GM12878 (cell line): Measurements from ENCODE around the gene IL22. TPM values are rescaled to one million over a fixed set of nuclear protein-coding genes. Genes with fewer than 3 reads are reported as not detected.

ENCODE experiments used
- ATAC-seq: fragments of 200-7000 bp; cut with Tn5 transposase; 3 replicates; pipeline ENCODE4 v1.9.1; 2020; ENCODE audit warnings: mild to moderate bottlenecking, moderate library complexity
- BruUV-seq: library from RNA; stranded (reverse); fragments of 400-500 nt; replicated peaks from 2 replicates; lab custom pipeline; 2021; lab: Mats Ljungman, UMichigan
- CTCF ChIA-PET: fragments of 300-600 bp; sonication (Branson Sonifier 250); formaldehyde crosslinking; extraction: SDS; loops from one replicate; lab custom pipeline; 2021; ENCODE audit warnings: inconsistent platforms; lab: Yijun Ruan, JAX
- POLR2A ChIA-PET: fragments of 350-600 bp; formaldehyde crosslinking; extraction: SDS; loops from one replicate; lab custom pipeline; 2021; ENCODE audit warnings: inconsistent platforms; lab: Charles Lee
- RAD21 ChIA-PET: fragments of 300-600 bp; sonication (Branson Sonifier 250); formaldehyde crosslinking; loops from one replicate; lab custom pipeline; 2023; ENCODE audit warnings: antibody characterized with exemption; ENCODE audit not compliant: unreplicated experiment; lab: Charles Lee
- SMC1A ChIA-PET: fragments of 300-600 bp; sonication (Branson Sonifier 250); formaldehyde crosslinking; loops from one replicate; lab custom pipeline; 2023; ENCODE audit not compliant: unreplicated experiment, uncharacterized antibody; lab: Charles Lee
- DNase-seq: peaks from one replicate; pipeline ENCODE4 v3.0.0-alpha.2; 2011; ENCODE audit warnings: low read depth, low spot score
- FAIRE-seq: peaks from 3 replicates; lab custom pipeline; 2011; peaks lifted over from hg19 to GRCh38; lab: Jason Lieb, UNC
- H2AFZ ChIP-seq: 2 replicates; pipeline ENCODE4 v1.6.0; 2011; ENCODE audit warnings: low read depth, low read length, control low read depth; ENCODE audit not compliant: control insufficient read depth
- H3K27ac ChIP-seq: 2 replicates; pipeline ENCODE4 v1.5.1; 2011; ENCODE audit warnings: control low read depth; ENCODE audit not compliant: control insufficient read depth, insufficient read depth
- H3K27me3 ChIP-seq, 2 experiments: replicated peaks in 1 of 2; 2 replicates each; pipeline versions ENCODE4 v1.6.0 to v1.6.1; 2011; ENCODE audit warnings: low read length in 1 of 2; ENCODE audit not compliant: control insufficient read depth in 2 of 2, insufficient read depth in 2 of 2
- H3K36me3 ChIP-seq, 2 experiments: 2 replicates each; pipeline ENCODE4 v1.5.1; 2011; ENCODE audit warnings: low read length in 1 of 2; ENCODE audit not compliant: control insufficient read depth in 2 of 2, insufficient read depth in 2 of 2
- H3K4me1 ChIP-seq: 2 replicates; pipeline ENCODE4 v1.6.1; 2011; ENCODE audit warnings: mild to moderate bottlenecking, low read length, moderate library complexity, mixed read lengths; ENCODE audit not compliant: control insufficient read depth, insufficient read depth
- H3K4me2 ChIP-seq: 2 replicates; pipeline ENCODE4 v1.6.0; 2011; ENCODE audit warnings: control low read depth; ENCODE audit not compliant: control insufficient read depth, insufficient read depth
- H3K4me3 ChIP-seq: fragments of 200-600 bp; sonication (generic); 2 replicates; pipeline ENCODE4 v1.5.1; 2016
- H3K79me2 ChIP-seq: 2 replicates; pipeline ENCODE4 v1.6.0; 2011; ENCODE audit warnings: low read length; ENCODE audit not compliant: control insufficient read depth, insufficient read depth
- H3K9ac ChIP-seq: 2 replicates; pipeline ENCODE4 v1.8.0; 2011; ENCODE audit warnings: low read length, control low read depth, mixed read lengths; ENCODE audit not compliant: control insufficient read depth, insufficient read depth
- H3K9me3 ChIP-seq: replicated peaks from 3 replicates; pipeline ENCODE4 v1.5.1; 2011; ENCODE audit warnings: mild to moderate bottlenecking, low read length; ENCODE audit not compliant: control insufficient read depth, insufficient read depth
- H4K20me1 ChIP-seq: 2 replicates; pipeline ENCODE4 v1.6.0; 2011; ENCODE audit not compliant: control insufficient read depth, insufficient read depth
- BCL3 ChIP-seq: IDR thresholded peaks from 2 replicates; pipeline ENCODE4 v1.6.1; 2011; ENCODE audit warnings: borderline replicate concordance, low read depth, mild to moderate bottlenecking, moderate library complexity, low read length; ENCODE audit not compliant: insufficient read depth, poor library complexity, severe bottlenecking
- JUNB ChIP-seq: IDR thresholded peaks from 2 replicates; pipeline ENCODE4 v1.6.1; 2016; ENCODE audit warnings: antibody characterized with exemption, mild to moderate bottlenecking
- MYB ChIP-seq: fragments of 150-350 bp; IDR thresholded peaks from 2 replicates; pipeline ENCODE4 v1.6.1; 2014; ENCODE audit warnings: mild to moderate bottlenecking, low read depth, low read length, borderline replicate concordance
- PBX3 ChIP-seq: IDR thresholded peaks from 2 replicates; pipeline ENCODE4 v1.6.1; 2011; ENCODE audit warnings: mild to moderate bottlenecking, low read depth, low read length, moderate library complexity; ENCODE audit not compliant: insufficient replicate concordance
- RBBP5 ChIP-seq: fragments of 200-600 bp; sonication (generic); conservative IDR thresholded peaks from 2 replicates; pipeline ENCODE4 v1.6.1; 2016
- RUNX3 ChIP-seq: IDR thresholded peaks from 2 replicates; pipeline ENCODE4 v1.6.1; 2012; ENCODE audit warnings: low read length, inconsistent platforms
- YY1 ChIP-seq: IDR thresholded peaks from 2 replicates; pipeline ENCODE4 v1.6.1; 2011; ENCODE audit warnings: low read depth, mild to moderate bottlenecking, low read length
- ZBTB4 ChIP-seq: fragments of 450-650 bp; formaldehyde crosslinking; IDR thresholded peaks from 2 replicates; pipeline ENCODE4 v1.4.0; 2022; ENCODE audit warnings: mild to moderate bottlenecking, moderate library complexity
- ZNF207 ChIP-seq: fragments of 450-650 bp; IDR thresholded peaks from 2 replicates; pipeline ENCODE4 v1.6.1; 2014; ENCODE audit warnings: antibody characterized with exemption, mild to moderate bottlenecking, borderline replicate concordance
- ZNF274 ChIP-seq: IDR thresholded peaks from one replicate; pipeline ENCODE4 v1.8.0; 2011; ENCODE audit not compliant: insufficient read length, insufficient read depth
- WGBS: methylation state at CpG from one replicate; pipeline ENCODE4 v1.1.6; 2016; ENCODE audit warnings: low lambda C conversion rate; ENCODE audit not compliant: insufficient replicate concordance, insufficient coverage; ENCODE audit errors: missing lambda C conversion rate; 5-methylcytosine and 5-hydroxymethylcytosine counted together
- in situ Hi-C: fragments of 300-500 bp; cut with MboI; formaldehyde crosslinking; loops from 9 replicates; pipeline ENCODE4 v1.14.3; 2018; ENCODE audit warnings: mixed read lengths
- intact Hi-C: fragments of 100-400 bp; cut with micrococcal nuclease; formaldehyde crosslinking; loops from one replicate; pipeline ENCODE4 v1.14.2; 2022; ENCODE audit not compliant: unreplicated experiment
- polyA plus RNA-seq, 11 experiments: library from polyadenylated mRNA; depleted of rRNA in 4 of 11; unstranded in 6 of 11; stranded (reverse) in 5 of 11; fragments of >200 nt; fragmentation: Nextera tagmentation in 4 of 11; fragmentation: Illumina TruSeq in 1 of 11; extraction: Ambion mirVana in 4 of 11; extraction: Trizol in 1 of 11; gene quantifications; 1 replicate in 1 of 11; 2 replicates in 10 of 11; pipeline versions ENCODE4 v1.2.1 to v1.2.3, GENCODE V29; 2011 to 2016; ENCODE audit warnings: inconsistent platforms in 2 of 11, missing spikeins in 2 of 11, low read depth in 1 of 11
- total RNA-seq, 4 experiments: library from RNA; depleted of rRNA in 3 of 4; stranded (reverse); fragments of >200 nt in 3 of 4; fragmentation: Illumina TruSeq in 1 of 4; extraction: Trizol in 1 of 4; gene quantifications; 2 replicates each; pipeline versions ENCODE4 v1.2.1 to v1.2.3, GENCODE V29; 2013 to 2021

IL22 gene
- total and polyA plus RNA-seq, 10 of the 15 experiments (the other 5 are each of a cell fraction or from before 2014, with no cell fraction given) = not detected

DNA sequence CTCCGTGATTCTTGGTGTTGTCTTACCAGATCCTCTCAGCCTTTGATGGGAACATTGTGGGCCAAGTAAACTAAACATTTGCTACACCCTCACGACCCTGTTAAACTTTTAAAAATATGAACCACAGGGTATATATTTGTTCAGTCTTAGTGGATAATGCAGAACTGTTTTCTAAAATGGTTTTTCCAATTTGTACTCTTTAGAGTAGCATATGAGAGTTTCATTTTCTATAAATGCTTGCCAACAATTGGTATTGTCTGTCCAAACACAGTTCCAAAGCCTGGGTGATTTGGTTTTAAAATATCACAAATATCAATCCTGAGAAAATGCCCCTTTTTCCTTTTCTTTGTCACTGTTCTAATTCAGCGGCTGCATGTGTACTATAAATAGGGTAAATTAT, 6.7 kb upstream of the IL22 start:
- RAD21 ChIA-PET = no interaction called here
- H3K79me2 ChIP-seq = no peaks in the 10 kb centered on the region
- no peaks in the 10 kb centered on the region for H3K36me3 ChIP-seq
- TF ChIP-seq RBBP5 (no peak), BCL3 (no peak)
- TF ChIP-seq, all 136 proteins: peak for 0
- intact Hi-C loops (no loop called here), in situ Hi-C loops (no loop called here)
- Histone ChIP-seq H3K4me2 (no peak overlapping the region), H3K27me3 (no peaks in the 10 kb centered on the region), H4K20me1 (no peaks in the 10 kb centered on the region), H3K27ac (no peak overlapping the region), H3K4me1 (peaks cover 10% of the 10 kb centered on the region), H3K9ac (no peak overlapping the region), H3K9me3 (no peaks in the 10 kb centered on the region), H3K4me3 (no peak overlapping the region), H2AFZ (no peak overlapping the region)
- no TSS peak for BruUV-seq
- FAIRE-seq (no peak), DNase-seq (no peak), ATAC-seq (no peak)
- CTCF ChIA-PET = no interaction called here
- POLR2A ChIA-PET = no interaction called here
- 63% methylated on average over 3 of the region's 3 CpGs for WGBS
- SMC1A ChIA-PET = interaction anchor here (0.7 kb wide), 1 partner anchor 204 kb away, joined by 3 read pairs; no protein-coding TSS in a partner anchor

DNA sequence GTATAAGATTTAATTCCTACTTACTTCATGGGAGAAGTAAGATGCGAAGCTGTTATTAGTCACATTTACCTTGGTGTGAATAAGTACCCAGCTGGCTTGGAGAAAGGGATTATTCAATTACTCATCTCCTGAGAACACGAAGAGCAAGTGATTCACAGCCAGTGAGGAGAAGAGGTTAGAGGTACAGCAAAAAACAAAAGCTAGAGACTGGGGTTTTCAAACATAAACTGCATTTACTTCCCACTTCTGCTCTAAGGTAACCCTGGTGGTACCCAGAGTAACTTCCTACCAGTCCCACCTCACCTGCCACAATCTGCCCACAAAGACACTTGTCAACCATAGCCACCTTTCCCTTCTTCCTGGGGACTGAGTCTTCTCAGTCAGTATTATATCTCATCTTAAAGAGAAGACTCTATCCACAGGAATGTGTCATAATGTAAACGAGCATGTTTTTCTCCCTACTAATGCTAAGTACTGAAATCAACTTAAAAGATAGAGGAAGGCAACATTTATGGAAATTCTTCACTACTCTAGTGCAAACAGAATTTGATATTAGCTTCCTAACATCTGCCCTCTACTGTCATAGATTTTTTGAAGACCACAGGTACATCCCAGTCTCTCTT, 6.0 kb upstream of the IL22 start:
- peak; percentile 63 for ATAC-seq
- SMC1A ChIA-PET = interaction anchor here (0.7 to 2.5 kb wide), 5 partner anchors 10 to 204 kb away, joined by 3 to 11 read pairs (median 3); no protein-coding TSS in a partner anchor
- H3K36me3 ChIP-seq = no peaks in the 10 kb centered on the region
- no peaks in the 10 kb centered on the region for H3K27me3 ChIP-seq
- DNase-seq = peak; percentile 24
- H3K9me3 ChIP-seq = no peaks in the 10 kb centered on the region
- no peak overlapping the region for H3K27ac ChIP-seq
- in situ Hi-C loops (no loop called here), intact Hi-C loops (no loop called here)
- H3K4me1 ChIP-seq = peaks cover 10% of the 10 kb centered on the region
- no peaks in the 10 kb centered on the region for H3K79me2 ChIP-seq
- CTCF ChIA-PET = interaction anchor here (1.0 kb wide), 1 partner anchor 36 kb away, joined by 5 read pairs; no protein-coding TSS in a partner anchor
- 36% methylated on average over 3 of the region's 3 CpGs for WGBS
- no peak overlapping the region for H3K4me3 ChIP-seq
- no peak overlapping the region for H2AFZ ChIP-seq
- no peak overlapping the region for H3K9ac ChIP-seq
- no peak for FAIRE-seq
- POLR2A ChIA-PET = no interaction called here
- BruUV-seq = no TSS peak
- RAD21 ChIA-PET = interaction anchor here (0.8 kb wide), 1 partner anchor 19 kb away, joined by 3 read pairs; no protein-coding TSS in a partner anchor
- no peak overlapping the region for H3K4me2 ChIP-seq
- H4K20me1 ChIP-seq = no peaks in the 10 kb centered on the region
- peak; percentile 28; the same call in 1 of the 2 replicates for TF ChIP-seq JUNB
- TF ChIP-seq YY1 = no peak
- no peak for TF ChIP-seq ZBTB4 (CRISPR knock-in tag)
- TF ChIP-seq PBX3 = no peak
- 0 out of 2 replicates have a peak, but pooled peaks have one; percentile 8 for TF ChIP-seq RUNX3
- no peak for TF ChIP-seq ZNF274
- TF ChIP-seq MYB = no peak
- TF ChIP-seq ZNF207 = no peak
